ENCODE results near the gene SNX33.
A peak's percentile ranks its signal among the peaks of the same experiment; 100 is the strongest.
"Not testable (repeated sequence)": the region's sequence is repeated elsewhere in the genome, so short reads cannot be mapped to it uniquely, and the experiment has no call there.

The SNX33 gene

DNA sequence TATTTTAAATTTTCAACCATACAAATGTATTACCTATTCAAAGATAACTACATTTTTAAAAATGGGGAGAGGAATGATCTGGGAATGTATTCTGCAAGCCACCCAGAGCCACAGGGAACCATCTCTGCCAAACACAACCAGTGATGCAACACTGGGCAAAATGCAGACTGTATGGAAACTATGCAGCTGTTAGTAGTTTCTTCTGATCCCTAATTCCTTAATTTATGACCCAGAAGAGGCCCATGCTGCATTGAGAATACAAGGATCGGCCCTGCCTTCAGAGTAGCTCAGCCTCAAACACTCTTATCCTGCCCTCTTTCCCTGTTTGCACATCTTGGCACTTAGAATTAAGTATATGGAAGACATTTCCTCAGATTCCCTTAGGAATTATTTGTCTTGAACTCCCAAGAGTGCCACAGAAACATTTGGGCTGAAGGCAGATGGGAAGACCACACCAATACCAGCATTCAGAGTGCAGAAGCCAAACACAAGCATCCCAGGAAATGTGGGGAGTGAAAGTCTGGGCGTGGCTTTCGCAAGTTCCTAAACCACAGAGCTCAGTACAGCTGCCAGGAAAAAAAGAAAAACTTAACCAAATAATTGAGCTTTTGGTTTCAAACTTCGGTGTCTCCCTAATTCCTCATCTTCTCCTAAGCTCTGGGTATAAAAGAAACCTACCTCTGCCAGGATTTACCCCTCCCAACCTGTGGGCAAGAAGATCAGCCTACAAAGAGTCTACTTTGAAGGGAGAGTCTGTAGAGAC, 27.5 kb upstream of the SNX33 start:
- no peak for DNase-seq (ENCODE audit: low read depth, low spot score)
- Histone ChIP-seq H3K9me3 (ENCODE audit: insufficient read depth, low read length) (no peaks in the 10 kb centered on the region), H3K4me1 (ENCODE audit: insufficient read depth, insufficient read length) (no peaks in the 10 kb centered on the region), H3K9ac (ENCODE audit: insufficient read length, low read depth) (no peak overlapping the region), H3K36me3 (ENCODE audit: insufficient read depth, insufficient read length, low read length) (peaks cover 52% of the 10 kb centered on the region), H3K27me3 (ENCODE audit: insufficient read depth, insufficient read length) (no peaks in the 10 kb centered on the region), H3K4me3 (ENCODE audit: insufficient read length, low read depth) (no peak overlapping the region)
- TF ChIP-seq ZNF274 (IDR thresholded peaks at IDR 0.05; ENCODE audit: low read depth, low read length) (no peak), YY1 (IDR thresholded peaks at IDR 0.05; ENCODE audit: insufficient read depth, insufficient read length) (no peak), SUZ12 (IDR thresholded peaks at IDR 0.05; ENCODE audit: extremely low read depth, insufficient read depth, insufficient read length) (no peak)

DNA sequence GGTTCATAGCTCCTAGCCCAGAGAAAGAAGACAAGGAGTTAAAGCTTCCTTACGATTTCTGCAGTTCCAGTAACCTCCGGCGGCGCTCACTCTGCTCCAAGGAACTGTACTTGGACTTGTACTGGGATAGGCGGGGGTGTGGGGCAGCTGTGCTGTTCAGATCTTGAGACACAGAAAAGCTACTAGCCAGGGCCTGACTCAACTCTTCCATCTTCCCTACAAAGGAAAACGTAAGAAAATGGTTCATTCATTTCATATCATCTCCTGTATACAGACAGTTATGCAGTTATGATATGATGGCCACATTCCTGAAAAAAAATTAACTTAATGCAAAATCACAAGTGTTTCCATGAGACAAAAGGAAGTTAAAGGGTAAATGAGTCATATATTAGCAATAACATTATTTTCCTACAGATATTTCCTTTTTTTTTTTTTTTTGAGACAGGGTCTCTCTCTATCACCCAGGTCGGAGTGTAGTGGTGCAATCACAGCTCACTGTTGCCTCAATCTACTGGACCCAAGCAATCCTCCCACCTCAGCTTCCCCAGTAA, 26.8 kb upstream of the SNX33 start:
- no peak overlapping the region for H3K9ac ChIP-seq (ENCODE audit: insufficient read length, low read depth)
- peaks cover 47% of the 10 kb centered on the region for H3K36me3 ChIP-seq (ENCODE audit: insufficient read depth, insufficient read length, low read length)
- DNase-seq (ENCODE audit: low read depth, low spot score), result no peak
- TF ChIP-seq ZNF274 (IDR thresholded peaks at IDR 0.05; ENCODE audit: low read depth, low read length) (no peak), YY1 (IDR thresholded peaks at IDR 0.05; ENCODE audit: insufficient read depth, insufficient read length) (no peak), SUZ12 (IDR thresholded peaks at IDR 0.05; ENCODE audit: extremely low read depth, insufficient read depth, insufficient read length) (no peak)
- H3K9me3 ChIP-seq (ENCODE audit: insufficient read depth, low read length), result no peaks in the 10 kb centered on the region
- no peaks in the 10 kb centered on the region for H3K4me1 ChIP-seq (ENCODE audit: insufficient read depth, insufficient read length)
- H3K27me3 ChIP-seq (ENCODE audit: insufficient read depth, insufficient read length), result no peaks in the 10 kb centered on the region
- H3K4me3 ChIP-seq (ENCODE audit: insufficient read length, low read depth), result no peak overlapping the region

DNA sequence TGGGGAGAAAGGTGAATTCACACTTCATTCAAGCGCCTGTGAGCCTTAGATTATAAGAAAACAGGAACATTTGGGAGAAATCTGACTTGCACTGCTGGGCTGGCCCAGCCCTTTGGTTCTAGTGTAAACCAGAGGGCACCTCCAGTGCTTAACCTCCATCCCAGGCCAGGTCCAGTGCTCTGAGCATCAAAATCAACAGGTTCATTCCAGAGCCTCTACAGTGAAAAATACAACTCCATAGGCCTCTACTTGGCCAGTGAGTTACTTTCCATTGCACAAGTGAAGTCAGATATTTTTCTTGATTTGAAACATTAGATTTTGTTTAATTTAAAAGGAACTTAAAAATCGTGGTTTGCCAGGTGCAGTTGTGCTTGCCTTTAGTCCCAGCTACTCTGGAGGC, 25.2 kb upstream of the SNX33 start:
- peaks cover 34% of the 10 kb centered on the region for H3K36me3 ChIP-seq (ENCODE audit: insufficient read depth, insufficient read length, low read length)
- no peaks in the 10 kb centered on the region for H3K27me3 ChIP-seq (ENCODE audit: insufficient read depth, insufficient read length)
- TF ChIP-seq SUZ12 (IDR thresholded peaks at IDR 0.05; ENCODE audit: extremely low read depth, insufficient read depth, insufficient read length) (no peak), YY1 (IDR thresholded peaks at IDR 0.05; ENCODE audit: insufficient read depth, insufficient read length) (no peak), ZNF274 (IDR thresholded peaks at IDR 0.05; ENCODE audit: low read depth, low read length) (no peak)
- no peak overlapping the region for H3K9ac ChIP-seq (ENCODE audit: insufficient read length, low read depth)
- DNase-seq (ENCODE audit: low read depth, low spot score), result no peak
- H3K9me3 ChIP-seq (ENCODE audit: insufficient read depth, low read length), result no peaks in the 10 kb centered on the region
- H3K4me1 ChIP-seq (ENCODE audit: insufficient read depth, insufficient read length), result peaks cover 5% of the 10 kb centered on the region
- H3K4me3 ChIP-seq (ENCODE audit: insufficient read length, low read depth), result no peak overlapping the region

DNA sequence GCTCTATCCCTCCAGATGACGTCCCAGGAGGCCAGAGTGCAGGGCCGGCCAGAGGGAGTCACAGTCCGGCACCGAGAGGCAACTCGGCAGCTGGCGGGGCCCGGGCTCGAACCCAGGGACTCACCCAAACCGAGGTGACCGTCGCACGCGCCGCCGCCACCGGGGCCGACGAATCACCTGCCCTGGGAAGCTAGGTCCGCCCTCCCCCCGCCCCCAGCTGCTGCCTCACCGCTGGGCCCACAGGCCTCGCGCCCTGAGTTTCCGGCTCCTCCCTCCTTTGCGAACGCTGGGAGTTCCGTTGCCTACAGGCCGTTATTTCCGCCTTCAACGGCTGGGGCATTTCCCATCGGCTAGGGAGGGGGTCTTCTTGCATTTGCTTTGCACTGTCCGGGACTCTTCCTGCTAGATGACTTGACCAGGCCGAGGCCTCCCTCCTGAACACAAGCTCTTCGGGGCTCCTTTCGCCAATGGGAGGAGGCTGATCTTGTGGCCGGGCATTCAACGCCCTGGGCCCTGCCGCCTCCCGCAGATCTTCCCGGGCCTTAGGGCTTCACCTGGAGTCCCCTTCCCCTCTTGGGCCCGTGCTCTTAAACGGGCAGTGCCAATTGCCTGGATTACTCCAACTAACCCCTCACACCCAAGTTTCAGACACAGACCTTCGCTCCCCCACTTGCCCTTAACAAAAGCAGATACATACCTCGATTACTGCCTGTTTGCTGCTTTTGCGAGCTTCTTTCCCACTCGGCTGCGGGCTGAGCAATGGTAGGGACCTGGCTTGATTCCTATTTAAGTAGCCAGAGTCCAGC, 22.0 kb upstream of the SNX33 start, which contains the start of gene SNUPN:
SNUPN (minus strand) TSS at position 184 of the 806 bp plus-strand sequence. CDS start 4,674 bp downstream, outside the sequence.
- Histone ChIP-seq H3K36me3 (ENCODE audit: insufficient read depth, insufficient read length, low read length) (peaks cover 7% of the 10 kb centered on the region), H3K4me1 (ENCODE audit: insufficient read depth, insufficient read length) (peaks cover 5% of the 10 kb centered on the region), H3K9ac (ENCODE audit: insufficient read length, low read depth) (peak within 1 kb of the TSS; percentile 99), H3K27me3 (ENCODE audit: insufficient read depth, insufficient read length) (no peaks in the 10 kb centered on the region), H3K9me3 (ENCODE audit: insufficient read depth, low read length) (no peaks in the 10 kb centered on the region), H3K4me3 (ENCODE audit: insufficient read length, low read depth) (peak within 1 kb of the TSS; percentile 97)
- peak; percentile 96 for DNase-seq (ENCODE audit: low read depth, low spot score)
- TF ChIP-seq YY1 (IDR thresholded peaks at IDR 0.05; ENCODE audit: insufficient read depth, insufficient read length) (no peak), SUZ12 (IDR thresholded peaks at IDR 0.05; ENCODE audit: extremely low read depth, insufficient read depth, insufficient read length) (no peak)

DNA sequence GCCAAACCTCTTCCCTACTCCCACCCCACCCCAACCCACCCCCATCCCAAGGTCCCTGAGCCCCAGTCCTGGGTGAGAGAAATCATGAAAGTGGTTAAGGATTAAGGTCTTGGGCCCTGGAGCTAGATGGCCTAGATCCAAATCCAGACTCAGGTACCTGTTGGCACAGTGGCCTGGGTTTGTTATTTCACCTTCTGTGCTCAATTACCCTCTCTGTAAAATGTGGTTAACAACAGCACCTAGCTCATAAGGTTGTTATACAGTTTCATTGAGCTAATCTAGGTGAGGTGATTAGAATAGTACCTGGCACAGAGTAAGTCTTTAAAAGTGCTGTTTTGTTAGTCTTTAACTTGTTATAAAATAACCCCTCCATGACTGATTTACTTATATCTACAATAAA, 15.8 kb upstream of the SNX33 start:
- TF ChIP-seq ZNF274 (IDR thresholded peaks at IDR 0.05; ENCODE audit: low read depth, low read length), result no peak
- peaks cover 3% of the 10 kb centered on the region for H3K36me3 ChIP-seq (ENCODE audit: insufficient read depth, insufficient read length, low read length)
- H3K4me3 ChIP-seq (ENCODE audit: insufficient read length, low read depth), result no peak overlapping the region
- no peak for DNase-seq (ENCODE audit: low read depth, low spot score)
- H3K4me1 ChIP-seq (ENCODE audit: insufficient read depth, insufficient read length), result peaks cover 8% of the 10 kb centered on the region
- H3K9ac ChIP-seq (ENCODE audit: insufficient read length, low read depth), result no peak overlapping the region
- no peaks in the 10 kb centered on the region for H3K27me3 ChIP-seq (ENCODE audit: insufficient read depth, insufficient read length)
- no peaks in the 10 kb centered on the region for H3K9me3 ChIP-seq (ENCODE audit: insufficient read depth, low read length)

DNA sequence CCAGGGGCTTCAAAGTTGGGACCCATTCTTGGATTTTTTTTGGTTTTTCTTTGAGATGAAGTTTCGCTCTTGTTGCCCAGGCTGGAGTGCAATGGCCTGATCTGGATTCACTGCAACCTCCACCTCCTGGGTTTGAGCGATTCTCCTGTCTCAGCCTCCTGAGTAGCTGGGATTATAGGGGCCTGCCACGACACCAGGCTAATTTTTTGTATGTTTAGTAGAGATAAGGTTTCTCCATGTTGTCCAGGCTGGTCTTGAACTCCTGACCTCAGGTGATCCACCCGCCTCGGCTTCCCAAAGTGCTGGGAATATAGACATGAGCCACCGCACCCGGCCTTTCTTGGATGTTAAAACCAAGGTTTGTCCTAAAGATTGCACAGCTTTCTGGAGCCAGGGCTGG, 13.8 kb upstream of the SNX33 start:
- DNase-seq (ENCODE audit: low read depth, low spot score); H3K4me3 ChIP-seq (ENCODE audit: insufficient read length, low read depth); H3K9me3 ChIP-seq (ENCODE audit: insufficient read depth, low read length); H3K27me3 ChIP-seq (ENCODE audit: insufficient read depth, insufficient read length); H3K4me1 ChIP-seq (ENCODE audit: insufficient read depth, insufficient read length); H3K9ac ChIP-seq (ENCODE audit: insufficient read length, low read depth): not testable (repeated sequence)
- H3K36me3 ChIP-seq (ENCODE audit: insufficient read depth, insufficient read length, low read length), result peaks cover 18% of the 10 kb centered on the region

DNA sequence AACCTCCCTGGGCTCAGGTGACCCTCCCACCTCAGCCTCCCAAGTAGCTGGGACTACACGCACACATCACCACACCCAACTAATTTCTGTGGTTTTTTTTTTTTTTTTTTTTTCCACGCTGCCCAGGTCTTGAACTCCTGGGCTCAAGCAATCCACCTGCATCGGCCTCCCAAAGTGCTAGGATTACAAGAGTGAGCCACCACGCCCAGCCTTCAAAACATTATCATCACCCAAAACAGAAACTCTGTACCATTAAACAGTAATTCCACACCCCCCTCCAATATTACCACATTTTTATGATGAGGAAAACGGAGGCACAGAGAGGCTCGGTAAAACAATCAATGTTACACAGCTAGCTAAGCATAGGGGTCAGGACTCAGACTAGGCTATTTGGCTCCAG, 11.7 kb upstream of the SNX33 start:
- Histone ChIP-seq H3K36me3 (ENCODE audit: insufficient read depth, insufficient read length, low read length) (peaks cover 22% of the 10 kb centered on the region), H3K4me1 (ENCODE audit: insufficient read depth, insufficient read length) (peaks cover 10% of the 10 kb centered on the region), H3K9me3 (ENCODE audit: insufficient read depth, low read length) (no peaks in the 10 kb centered on the region), H3K9ac (ENCODE audit: insufficient read length, low read depth) (no peak overlapping the region), H3K27me3 (ENCODE audit: insufficient read depth, insufficient read length) (no peaks in the 10 kb centered on the region), H3K4me3 (ENCODE audit: insufficient read length, low read depth) (no peak overlapping the region)
- DNase-seq (ENCODE audit: low read depth, low spot score), result no peak
- TF ChIP-seq SUZ12 (IDR thresholded peaks at IDR 0.05; ENCODE audit: extremely low read depth, insufficient read depth, insufficient read length) (no peak), ZNF274 (IDR thresholded peaks at IDR 0.05; ENCODE audit: low read depth, low read length) (no peak), YY1 (IDR thresholded peaks at IDR 0.05; ENCODE audit: insufficient read depth, insufficient read length) (no peak)

All from NT2/D1 (cell line).